Tibial artery (tissue), 4 donors: ENCODE data around the gene FBXO28.

Source experiments
- DNase-seq, 2 donors: peaks; one replicate each; pipeline ENCODE4 v3.0.0-alpha.2; 2019
- H3K27ac ChIP-seq, 2 donors: fragments of 200-600 bp; sonication (generic) in 1 of 2; 1 replicate in 1 of 2; 2 replicates in 1 of 2; pipeline ENCODE4 v1.5.1; 2018 to 2019; ENCODE audit warnings: mild to moderate bottlenecking in 1 of 2
- H3K27me3 ChIP-seq, 2 donors: fragments of 200-600 bp; sonication (generic) in 1 of 2; one replicate each; pipeline versions ENCODE4 v1.5.1 to v1.6.0; 2016 to 2019
- H3K36me3 ChIP-seq, 3 donors: fragments of 200-600 bp; sonication (generic) in 2 of 3; one replicate each; pipeline ENCODE4 v1.5.1; 2016 to 2019; ENCODE audit warnings: mild to moderate bottlenecking in 2 of 3
- H3K4me1 ChIP-seq, 4 donors: fragments of 200-600 bp; sonication (generic) in 2 of 4; 1 replicate in 3 of 4; 2 replicates in 1 of 4; pipeline ENCODE4 v1.5.1; 2016 to 2019
- H3K4me3 ChIP-seq, 2 donors: fragments of 200-600 bp; sonication (generic) in 1 of 2; 1 replicate in 1 of 2; 2 replicates in 1 of 2; pipeline ENCODE4 v1.5.1; 2018 to 2019; ENCODE audit warnings: mild to moderate bottlenecking in 2 of 2
- H3K9me3 ChIP-seq, 3 donors: fragments of 200-600 bp; sonication (generic) in 1 of 3; one replicate each; pipeline ENCODE4 v1.5.1; 2016 to 2019
- CTCF ChIP-seq, 2 experiments: fragments of 200-600 bp in 1 of 2; fragments of 450-650 bp in 1 of 2; IDR thresholded peaks; one replicate each; pipeline ENCODE4 v1.5.1; 2017 to 2019; ENCODE audit warnings: antibody characterized with exemption in 2 of 2, mild to moderate bottlenecking in 1 of 2, moderate library complexity in 1 of 2
- intact Hi-C: fragments of 100-400 bp; cut with DNase I; formaldehyde crosslinking; loops from one replicate; pipeline ENCODE4 v1.15.0; 2023; ENCODE audit warnings: low total_unique reads

FBXO28 gene, protein sequence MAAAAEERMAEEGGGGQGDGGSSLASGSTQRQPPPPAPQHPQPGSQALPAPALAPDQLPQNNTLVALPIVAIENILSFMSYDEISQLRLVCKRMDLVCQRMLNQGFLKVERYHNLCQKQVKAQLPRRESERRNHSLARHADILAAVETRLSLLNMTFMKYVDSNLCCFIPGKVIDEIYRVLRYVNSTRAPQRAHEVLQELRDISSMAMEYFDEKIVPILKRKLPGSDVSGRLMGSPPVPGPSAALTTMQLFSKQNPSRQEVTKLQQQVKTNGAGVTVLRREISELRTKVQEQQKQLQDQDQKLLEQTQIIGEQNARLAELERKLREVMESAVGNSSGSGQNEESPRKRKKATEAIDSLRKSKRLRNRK

GRCh38 chr1:224113918-224114786 lies at the start of gene FBXO28:
TSS of gene FBXO28 (plus strand) at chr1:224114111. CDS start at chr1:224114130, 19 bp downstream.
- H3K4me1 ChIP-seq = peaks cover 0 to 29% (median 21%) of the 10 kb centered on the region in 4 donors
- no peaks in the 10 kb centered on the region for H3K9me3 ChIP-seq
- H3K4me3 ChIP-seq = peak within 1 kb of the TSS; percentile 66 to 75
- intact Hi-C loops = loop anchor here (5.0 kb wide), 1 partner anchor 218 kb away; the partner anchor contains the start of gene NVL
- DNase-seq = peak; percentile 94 to 96
- H3K27me3 ChIP-seq = no peaks in the 10 kb centered on the region
- H3K36me3 ChIP-seq = no peaks in the 10 kb centered on the region
- peak within 1 kb of the TSS; percentile 92 to 94 for H3K27ac ChIP-seq
- no peak for TF ChIP-seq CTCF (IDR thresholded peaks at IDR 0.05)

DNA sequence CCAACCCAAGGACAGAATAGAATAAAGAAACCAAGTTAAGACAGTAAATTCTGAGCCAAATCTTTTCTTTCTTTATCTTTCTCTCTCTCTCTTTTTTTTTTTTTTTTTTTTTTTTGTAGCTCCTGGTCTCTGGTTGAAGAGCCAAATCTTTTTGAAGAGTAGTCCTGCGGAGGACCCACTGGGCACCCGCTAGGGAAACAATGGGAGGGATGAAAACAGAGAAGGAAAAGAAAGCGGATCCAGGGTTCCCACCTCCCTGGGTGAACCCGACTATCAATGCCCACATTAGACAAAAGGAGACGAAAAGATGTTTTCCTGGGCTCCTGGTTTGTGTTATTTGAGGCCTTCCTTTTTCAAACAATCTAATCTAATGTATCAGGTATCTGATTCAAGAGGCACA lies 49.8 kb upstream of the FBXO28 start:
- H3K27ac ChIP-seq = no peak overlapping the region

DNA sequence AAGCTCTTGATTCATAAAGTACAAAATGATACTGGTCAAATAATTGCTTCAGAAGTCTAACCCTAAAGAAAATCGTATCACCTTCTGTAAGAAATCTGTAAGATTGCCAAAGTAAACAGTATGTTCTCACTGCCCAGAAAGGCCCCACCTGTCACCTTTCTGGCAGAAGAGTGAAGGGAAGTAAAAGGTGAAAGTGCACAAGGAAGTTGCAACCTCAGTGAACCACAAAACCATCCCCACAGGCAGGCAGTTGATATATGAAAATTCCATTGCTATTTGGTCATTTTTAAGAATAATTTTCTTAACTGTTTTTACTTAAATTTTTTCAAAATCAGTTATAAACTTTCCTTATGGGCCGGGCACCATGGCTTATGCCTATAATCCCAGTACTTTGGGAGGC lies 48.5 kb upstream of the FBXO28 start:
- Histone ChIP-seq H3K4me3 (no peak overlapping the region), H3K9me3 (no peaks in the 10 kb centered on the region), H3K27ac (no peak overlapping the region), H3K36me3 (no peaks in the 10 kb centered on the region), H3K27me3 (peaks cover 0 to 10% of the 10 kb centered on the region in 2 donors), H3K4me1 (no peaks in the 10 kb centered on the region)
- intact Hi-C loops = no loop called here
- no peak for DNase-seq
- no peak for TF ChIP-seq CTCF (IDR thresholded peaks at IDR 0.05)

More for the DNA sequence above, 49.8 kb upstream of the FBXO28 start:
- no peaks in the 10 kb centered on the region for H3K36me3 ChIP-seq
- intact Hi-C loops = no loop called here
- H3K4me3 ChIP-seq = no peak overlapping the region
- no peaks in the 10 kb centered on the region for H3K9me3 ChIP-seq
- peaks cover 0 to 8% of the 10 kb centered on the region in 2 donors for H3K27me3 ChIP-seq
- no peak for DNase-seq
- H3K4me1 ChIP-seq = no peaks in the 10 kb centered on the region
- TF ChIP-seq CTCF (IDR thresholded peaks at IDR 0.05) = no peak

DNA sequence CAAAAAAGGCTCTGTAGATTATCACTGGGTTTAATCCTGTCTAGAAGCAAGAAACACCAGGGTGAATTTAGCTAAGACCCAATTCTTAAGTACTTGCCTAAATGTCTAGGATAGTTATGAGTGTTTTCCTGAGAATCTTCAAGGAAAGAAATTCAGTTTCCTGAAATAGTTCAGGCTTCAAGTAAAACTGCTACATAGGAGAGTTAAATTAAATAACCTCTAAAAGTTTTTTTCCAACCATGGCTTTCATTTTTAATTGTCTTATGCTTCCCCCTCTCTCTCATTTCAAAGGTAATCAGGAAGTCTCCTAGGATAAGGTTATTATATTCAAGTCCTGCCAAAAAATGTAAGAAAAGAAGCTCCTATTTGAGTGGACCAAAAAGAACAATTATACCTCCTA lies 46.7 kb upstream of the FBXO28 start:
- intact Hi-C loops = no loop called here
- peaks cover 0 to 10% of the 10 kb centered on the region in 2 donors for H3K27me3 ChIP-seq
- no peaks in the 10 kb centered on the region for H3K9me3 ChIP-seq
- H3K4me3 ChIP-seq = no peak overlapping the region
- H3K36me3 ChIP-seq = no peaks in the 10 kb centered on the region
- TF ChIP-seq CTCF (IDR thresholded peaks at IDR 0.05) = no peak
- no peaks in the 10 kb centered on the region for H3K4me1 ChIP-seq
- DNase-seq = no peak
- H3K27ac ChIP-seq = no peak overlapping the region

DNA sequence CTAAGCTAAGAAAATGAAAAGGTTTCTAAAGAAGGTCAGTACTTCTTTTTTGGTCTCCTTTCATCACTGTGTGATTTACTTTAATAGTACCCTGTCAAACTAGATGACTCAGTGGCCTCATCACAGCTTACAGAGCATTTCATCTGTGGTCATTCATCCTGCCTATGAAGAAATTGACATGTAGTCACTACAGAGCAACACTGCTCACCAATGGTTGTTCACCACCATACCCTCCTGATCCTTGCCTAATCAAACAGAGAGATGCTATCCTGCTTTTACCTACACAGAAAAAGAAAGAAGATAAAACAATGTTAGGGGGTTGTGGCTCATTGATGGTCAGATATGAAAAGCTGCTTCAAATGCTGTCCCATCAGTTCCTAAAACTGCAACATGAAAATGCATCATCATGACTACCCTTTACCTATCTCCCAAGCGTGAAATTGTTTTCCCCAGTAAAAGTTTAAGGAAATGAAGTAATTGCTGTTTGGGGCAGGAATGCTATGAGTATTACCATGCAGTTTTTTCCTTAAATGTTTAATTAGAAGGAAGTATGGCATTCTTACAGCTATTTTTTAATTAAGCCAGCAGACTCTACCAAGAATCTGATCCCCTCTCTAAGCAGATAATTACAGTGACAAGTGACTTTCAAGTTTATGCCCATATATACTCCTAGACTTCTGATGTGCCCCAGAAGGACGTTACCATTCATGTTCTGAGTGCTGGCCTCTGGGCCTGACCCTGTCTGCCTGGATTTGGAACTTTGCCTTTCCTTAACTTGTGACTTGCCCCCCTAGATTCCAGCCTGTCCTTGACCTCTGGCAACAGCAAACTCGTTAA lies 46.1 kb upstream of the FBXO28 start:
- H3K27me3 ChIP-seq = peaks cover 0 to 7% of the 10 kb centered on the region in 2 donors
- no peak for TF ChIP-seq CTCF (IDR thresholded peaks at IDR 0.05)
- no peaks in the 10 kb centered on the region for H3K36me3 ChIP-seq
- H3K9me3 ChIP-seq = no peaks in the 10 kb centered on the region
- intact Hi-C loops = no loop called here
- no peak for DNase-seq
- H3K27ac ChIP-seq = no peak overlapping the region
- H3K4me1 ChIP-seq = no peaks in the 10 kb centered on the region
- no peak overlapping the region for H3K4me3 ChIP-seq
